ENCODE results near the gene MIOX.

MIOX gene

DNA sequence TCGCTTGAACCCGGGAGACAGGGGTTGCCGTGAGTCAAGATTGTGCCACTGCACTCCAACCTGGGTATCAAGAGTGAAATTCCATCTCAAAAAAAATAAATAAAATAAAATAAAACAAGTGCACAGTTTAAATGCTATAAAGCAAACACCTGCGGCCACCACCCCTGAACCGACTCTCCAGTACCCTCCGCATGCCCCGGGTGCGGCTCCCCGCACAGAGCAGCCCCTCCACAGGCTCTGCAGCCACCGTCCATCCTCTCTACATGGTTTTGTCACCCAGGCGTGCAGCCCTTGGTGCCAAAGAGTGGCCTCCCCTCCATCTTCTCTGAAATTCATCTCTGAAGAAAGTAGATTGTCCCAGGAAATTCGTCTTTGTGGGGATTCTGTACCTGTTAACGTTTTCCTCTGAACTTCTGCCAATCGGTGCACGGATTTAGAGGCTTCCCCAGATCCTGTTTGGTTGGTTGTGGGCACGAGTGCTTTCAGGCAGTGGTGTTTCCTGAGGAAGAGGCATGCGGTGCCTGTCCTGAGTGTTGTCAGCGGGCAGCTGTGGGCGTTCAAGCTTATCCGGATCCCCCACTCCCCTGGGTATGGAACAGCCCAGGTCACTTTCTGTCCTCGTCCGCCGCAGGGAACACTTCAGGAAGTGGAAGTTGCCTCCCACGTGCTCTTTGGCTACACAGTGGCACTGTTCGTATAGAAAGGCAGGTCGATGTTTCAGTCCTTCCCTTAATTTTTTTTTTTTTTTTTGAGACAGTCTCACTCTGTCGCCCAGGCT lies 4.1 kb downstream of the MIOX start:
- no peak for DNase-seq

DNA sequence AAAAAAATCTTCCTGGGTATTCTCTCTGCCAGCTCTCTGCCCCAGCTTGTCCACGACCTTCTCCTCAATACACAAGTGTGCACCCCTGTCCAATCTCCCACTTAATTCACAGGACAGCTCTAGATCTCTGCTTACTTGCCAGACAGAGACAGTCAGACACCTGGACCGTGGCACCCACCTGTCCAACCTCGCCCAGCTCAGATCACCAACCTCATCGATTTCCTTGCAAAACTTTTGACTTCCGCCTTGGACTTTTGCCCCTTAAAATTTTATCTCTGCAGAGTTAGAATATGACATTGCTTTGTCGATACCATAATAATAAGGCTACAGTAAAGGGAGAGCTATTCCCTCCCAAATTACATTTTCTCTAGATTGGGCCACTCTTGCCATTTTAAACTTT lies 10.4 kb downstream of the MIOX start:
- DNase-seq, result no peak

DNA sequence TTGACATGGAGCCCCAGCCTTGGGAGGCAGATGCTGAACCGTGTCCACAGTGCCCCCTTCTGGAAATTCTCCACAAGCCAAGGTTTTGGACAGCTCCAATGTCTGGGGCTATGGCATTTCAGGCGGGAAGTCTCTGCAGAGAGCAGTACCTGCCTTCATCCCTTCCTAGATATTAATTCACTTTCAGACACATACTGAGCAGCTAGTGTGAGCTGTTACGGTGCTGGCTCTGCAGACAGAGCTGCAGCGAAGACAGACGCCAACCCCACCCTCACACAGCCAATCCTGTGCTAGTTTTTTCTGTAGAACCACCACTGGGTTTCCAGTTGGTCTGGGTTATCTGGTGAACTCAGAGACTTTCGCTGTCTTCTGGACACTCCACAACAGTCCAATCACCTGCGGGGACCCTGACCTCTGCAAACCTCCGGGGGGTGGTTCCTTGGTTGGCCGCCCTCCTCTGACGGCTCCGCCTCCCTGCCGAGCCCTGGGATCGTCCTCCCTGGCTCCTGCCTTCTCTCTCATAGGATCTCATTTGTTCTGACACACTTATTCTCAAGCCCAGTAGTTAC lies 11.7 kb downstream of the MIOX start:
- peak; percentile 65 for DNase-seq

DNA sequence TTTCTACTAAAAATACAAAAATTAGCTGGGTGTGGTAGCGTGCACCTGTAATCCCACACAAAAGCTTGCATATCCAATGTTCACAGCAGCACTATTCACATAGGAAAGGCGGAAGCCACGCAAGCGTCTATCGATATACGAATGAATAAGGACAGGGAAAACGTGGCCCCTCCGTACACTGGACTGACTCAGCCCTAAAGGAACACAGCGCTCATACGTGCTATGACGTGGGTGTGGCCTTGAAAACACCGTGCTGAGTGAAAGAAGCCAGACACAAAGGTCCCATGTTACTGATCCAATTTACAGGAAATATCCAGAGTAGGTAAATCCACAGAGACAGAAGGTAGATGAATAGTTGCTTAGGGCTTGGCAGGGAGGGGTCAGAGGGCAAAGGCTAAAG lies 13.8 kb downstream of the MIOX start:
- DNase-seq, result no peak

DNA sequence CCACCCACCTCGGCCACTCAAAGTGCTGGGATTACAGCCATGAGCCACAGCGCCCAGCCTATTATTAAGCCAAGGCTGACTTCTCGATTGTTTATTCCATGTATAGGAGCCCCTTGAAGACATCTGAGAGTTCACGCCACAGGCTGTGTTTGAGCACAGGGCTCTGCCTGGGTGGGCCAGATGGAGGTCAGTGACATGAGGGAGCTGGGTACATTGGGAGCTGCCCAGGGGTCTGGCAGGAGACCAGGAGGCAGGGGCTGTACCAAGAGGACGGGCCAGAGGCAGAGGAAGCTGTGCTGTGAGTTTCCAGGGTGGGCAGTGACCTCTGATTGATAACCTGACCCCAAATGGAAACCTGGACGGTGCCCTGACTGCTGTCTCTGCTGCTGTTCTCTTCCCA lies 15.4 kb downstream of the MIOX start:
- no peak for DNase-seq

DNA sequence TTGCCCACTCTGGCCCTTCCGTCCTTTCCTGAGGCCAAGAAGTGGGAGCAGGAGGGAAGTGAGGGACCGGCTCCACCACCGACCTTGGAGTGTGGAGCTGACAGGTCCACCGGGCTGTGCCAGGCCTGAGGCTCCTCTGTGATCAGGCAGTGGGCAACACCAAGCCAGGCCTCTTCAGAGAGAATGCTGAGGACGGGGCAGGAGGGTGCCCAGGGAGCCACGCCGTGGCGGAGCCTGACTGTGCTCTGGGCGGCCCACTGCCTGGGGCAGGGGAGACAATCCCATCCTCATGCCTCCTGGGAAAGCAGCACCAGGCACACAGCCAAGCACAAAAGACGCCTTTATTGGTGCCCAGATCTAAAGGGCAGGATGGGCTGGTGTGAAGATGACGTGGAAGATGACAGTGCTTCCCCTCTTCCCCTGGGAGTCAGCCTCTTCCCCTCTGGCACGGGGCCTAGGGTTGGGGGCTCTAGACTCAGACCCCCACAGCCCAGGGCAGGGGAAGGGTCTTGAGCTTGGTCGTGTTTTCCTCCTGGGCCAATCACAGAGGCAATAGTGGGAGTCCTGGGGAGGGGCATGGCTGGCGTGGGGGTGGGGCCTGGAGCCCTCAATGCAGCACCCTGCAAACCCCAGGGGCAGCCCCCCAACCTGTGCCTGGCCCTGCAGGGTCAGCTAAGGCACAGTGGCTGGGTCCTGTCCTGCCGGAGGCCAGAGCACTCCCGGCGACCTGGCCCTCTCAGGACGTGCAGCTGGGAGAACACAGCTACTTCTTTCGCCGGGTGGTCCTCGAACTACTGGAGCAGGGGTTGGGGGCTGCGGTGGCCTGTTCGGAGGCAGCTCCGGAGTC lies 16.2 kb downstream of the MIOX start:
- no peak for DNase-seq

DNA sequence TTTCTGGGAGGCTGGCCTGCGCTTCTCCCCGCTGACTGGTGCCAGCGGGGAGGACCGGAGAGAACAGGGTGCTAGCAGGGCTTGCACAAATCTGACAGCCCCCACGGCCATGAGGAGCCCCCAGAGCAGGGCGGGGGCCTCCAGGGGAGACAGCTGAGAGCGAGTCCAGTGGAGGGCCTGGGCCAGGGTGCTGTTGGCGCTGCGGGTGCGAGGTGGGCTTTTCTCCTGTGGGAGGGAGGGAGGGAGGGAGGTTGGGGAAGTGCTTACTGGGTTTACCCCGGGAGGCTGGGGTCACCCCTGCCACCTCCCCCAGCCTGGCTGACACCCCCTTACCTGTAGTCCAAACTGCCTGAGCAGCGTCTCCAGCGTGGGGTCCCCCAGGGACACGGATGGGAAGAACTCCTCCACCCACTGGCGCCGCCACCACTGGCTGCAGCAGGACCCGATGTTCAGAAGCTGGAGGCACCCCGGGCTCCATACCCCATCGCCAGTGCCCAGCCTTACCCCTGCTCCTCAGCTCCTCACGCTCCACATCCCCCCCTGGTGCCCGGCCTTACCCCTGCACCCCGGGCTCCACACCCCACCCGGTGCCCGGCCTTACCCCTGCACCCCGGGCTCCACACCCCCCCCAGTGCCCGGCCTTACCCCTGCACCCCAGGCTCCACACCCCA lies 17.0 kb downstream of the MIOX start:
- no peak for DNase-seq

DNA sequence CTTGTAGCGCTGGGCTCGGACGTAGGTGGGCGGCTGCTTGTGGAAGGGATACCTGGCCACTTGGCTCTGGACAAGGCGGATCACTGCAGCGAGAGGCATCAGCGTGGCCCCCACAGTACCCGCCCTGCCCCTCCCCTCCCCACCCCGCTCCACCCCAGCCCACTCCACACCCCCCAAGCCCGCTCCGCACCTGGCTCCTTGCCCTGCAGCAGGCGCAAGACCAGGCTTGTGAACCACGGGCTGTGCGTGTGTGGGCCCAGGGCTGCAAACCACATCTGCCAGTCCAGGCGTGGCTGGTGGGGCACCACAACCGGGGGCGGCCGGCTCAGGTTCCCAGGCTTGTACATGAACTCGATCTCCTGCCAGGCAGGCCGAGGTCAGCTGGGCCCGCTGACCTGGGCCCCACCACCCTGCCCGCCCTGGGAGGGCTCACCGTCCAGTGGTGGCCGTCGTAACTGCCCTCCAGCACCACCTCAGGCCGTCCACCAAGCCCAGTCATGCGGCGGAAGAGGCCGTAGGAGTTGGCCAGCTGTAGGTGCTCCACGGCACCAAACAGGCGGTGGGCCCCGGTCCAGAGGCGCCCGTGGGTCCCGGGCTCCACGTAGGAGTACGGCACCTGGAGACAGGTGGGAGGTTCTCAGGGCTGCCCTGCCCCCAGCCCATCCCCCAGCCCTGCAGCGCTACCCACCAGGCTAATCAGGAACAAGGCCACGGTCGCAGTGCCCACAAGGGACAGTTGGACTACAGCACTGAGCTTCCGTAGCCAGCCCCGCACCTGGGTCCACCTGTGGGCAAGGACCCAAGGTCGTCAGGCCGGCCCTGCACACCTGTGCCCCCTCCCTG lies 17.9 kb downstream of the MIOX start:
- no peak for DNase-seq

DNA sequence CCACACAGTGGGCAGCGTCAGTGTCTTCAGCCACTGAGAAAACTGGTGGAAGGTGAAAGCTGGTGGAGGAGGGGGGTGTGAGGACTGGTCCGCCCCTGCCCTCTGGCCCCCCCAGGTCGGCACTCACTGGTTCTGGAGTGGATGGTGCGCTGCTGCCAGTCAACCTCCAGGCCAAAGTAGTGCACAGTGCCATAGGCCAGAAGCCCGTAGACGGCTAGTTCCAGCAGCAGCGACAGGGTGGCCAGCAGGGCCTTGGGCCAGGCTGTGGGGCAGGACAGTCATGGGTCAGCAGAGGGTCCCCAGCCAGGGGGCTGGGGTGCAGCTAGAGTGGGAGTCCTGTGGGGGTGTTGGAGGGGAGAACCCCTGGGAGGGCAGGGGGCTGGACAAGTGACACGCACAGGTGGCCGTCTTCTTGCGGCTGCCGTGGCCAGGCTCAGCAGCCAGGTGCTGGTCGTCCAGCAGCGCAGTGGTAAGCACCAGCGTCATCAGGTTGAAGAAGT lies 18.7 kb downstream of the MIOX start:
- DNase-seq, result no peak

DNA sequence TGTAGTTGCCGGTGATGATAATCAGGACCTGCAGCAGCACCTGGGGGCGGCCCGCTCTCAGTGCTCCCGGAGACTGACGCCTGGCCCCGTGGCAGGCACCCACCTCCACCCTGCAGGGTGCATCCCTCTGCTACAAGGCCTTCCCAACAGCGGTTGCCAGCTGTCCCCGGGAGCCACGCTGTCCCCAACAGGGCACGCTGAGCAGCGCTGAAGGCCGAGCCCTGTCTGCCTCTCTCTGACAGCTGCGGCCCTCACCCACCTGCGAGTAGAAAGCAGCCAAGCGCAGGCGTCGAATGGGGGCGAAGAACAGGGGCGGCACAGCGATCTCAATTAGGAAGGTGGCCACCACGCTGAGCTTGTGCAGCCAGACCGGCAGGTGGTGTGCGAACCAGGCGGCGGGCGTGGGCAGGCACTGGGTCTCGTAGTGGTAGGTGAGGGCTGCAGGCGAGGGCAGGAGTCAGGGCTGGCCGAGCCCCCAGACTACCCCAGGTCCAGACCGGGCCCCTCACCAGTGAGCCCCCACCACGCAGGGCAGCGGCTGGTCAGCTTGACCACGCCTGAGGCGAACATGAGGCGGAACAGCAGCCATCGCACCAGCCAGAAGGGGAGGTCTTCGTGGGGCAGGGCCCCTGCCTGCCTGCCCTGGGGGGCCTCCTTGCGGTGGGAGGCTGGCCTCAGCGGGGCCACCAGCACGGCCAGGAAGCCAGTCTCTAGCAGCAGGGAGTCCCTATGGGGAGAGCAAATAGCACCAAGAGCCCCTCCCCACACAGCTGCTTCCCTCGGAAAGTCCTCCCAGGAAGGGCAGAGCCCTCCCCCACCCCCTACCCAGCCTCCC lies 19.3 kb downstream of the MIOX start:
- DNase-seq, result no peak

DNA sequence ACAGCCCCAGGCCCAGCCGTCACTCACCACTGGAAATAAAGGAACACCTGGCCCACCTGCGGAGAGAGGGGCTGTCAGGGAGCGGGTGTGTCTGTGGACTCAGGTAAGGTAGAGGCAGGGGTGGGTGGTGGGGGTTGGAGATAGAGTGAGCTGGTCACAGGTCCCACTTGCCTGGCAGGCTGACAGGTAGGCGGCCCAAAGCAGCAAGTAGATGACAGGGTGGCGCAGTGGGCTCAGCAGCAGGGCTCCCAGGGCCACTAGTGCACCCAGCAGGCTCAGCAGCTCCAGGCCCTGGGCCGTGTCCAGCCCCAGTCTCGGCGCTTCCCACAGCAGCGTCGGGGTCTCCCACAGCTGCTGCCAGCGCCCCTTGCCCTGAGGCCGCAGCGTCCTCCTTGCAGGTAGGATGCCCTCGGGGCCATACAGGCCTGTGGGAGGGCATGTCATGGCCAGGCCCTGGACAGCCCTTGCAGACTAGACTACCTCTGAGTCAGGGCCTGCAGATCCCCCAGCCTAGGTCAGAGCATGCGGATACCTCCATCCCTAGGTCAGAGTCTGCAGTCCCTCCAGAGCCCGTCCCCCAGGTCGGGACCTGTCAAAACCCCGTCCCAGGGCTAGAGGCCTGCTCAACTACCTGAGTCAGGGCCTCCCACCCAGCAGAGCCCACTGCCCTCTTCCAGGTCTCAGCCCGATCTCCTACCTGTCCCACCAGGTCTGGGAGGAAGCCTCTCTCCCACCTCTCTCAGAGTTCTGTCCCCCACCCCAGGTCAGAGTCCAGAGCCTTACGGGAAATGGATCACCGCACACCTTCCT lies 20.2 kb downstream of the MIOX start:
- DNase-seq, result no peak

DNA sequence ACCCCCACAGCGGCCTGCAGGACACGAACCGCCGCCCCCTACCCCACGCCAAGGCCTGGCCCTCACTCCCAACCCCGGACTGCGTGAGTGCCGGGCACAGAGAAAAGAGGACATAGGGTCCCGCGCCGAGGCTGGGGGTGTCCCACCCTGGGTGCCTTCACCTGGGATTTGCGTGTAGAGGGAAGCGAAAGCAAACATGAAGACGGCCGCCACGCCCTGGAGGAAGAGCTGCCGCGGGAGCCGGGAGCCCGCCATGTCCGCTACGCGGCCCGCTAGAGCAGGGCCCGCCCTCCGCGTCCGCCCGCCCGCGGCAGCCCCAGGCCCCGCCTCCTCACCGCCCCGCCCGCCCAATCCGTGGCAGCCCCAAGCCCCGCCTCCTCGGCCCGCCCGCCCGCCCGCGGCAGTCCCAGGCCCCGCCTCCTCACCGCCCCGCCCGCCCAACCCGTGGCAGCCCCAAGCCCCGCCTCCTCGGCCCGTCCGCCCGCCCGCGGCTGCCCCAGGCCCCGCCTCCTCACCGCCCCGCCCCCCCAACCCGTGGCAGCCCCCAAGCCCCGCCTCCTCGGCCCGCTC lies 20.8 kb downstream of the MIOX start, which contains the start of gene LMF2:
Gene LMF2, minus strand, starts transcription at position 282 of the 570 bp plus-strand sequence. Its CDS starts 27 bp downstream, at position 255.
- peak; percentile 88 for DNase-seq

DNA sequence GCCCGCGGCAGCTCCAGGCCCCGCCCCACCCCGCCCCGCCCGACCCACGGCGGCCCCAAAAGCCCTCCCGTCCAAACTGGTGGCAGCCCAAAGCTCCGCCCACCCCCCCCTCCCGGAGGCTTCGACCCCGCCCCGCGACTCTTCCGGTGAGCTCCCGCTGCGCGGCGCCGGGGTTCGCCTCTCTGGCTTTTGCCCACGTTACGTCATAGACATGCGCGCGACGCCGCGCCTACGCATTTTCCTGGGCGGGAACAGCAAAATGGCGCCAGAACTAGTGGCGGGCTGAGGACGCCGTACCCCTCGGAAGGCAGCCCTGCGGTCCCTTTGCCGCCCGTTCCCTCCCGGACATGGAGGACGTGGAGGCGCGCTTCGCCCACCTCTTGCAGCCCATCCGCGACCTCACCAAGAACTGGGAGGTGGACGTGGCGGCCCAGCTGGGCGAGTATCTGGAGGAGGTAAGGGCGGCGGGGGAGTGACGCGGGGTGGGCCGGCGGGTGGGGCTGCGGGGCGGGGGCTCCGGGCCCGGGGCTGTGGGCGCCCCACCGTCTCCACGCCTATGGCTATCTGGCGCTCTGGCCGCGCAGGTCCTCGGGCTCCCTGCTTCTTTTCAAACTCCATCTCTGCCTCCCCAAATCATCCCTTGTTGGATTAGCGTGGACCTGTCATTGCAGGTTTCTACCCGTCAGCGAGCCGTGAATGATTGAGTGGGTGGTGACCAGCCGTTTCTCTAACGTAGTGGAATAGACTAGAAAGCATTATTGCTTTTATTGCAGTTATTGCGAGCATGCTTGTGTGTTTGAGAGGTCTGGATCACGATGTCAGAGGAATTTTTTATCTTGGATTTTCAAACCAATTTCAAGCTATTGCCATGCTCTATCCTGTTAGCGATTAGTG lies 21.6 kb downstream of the MIOX start, which contains the start of gene NCAPH2:
Gene NCAPH2, plus strand, starts transcription at position 234 of the 894 bp plus-strand sequence. Its CDS starts 114 bp downstream, at position 348.
- peak; percentile 95 for DNase-seq

DNA sequence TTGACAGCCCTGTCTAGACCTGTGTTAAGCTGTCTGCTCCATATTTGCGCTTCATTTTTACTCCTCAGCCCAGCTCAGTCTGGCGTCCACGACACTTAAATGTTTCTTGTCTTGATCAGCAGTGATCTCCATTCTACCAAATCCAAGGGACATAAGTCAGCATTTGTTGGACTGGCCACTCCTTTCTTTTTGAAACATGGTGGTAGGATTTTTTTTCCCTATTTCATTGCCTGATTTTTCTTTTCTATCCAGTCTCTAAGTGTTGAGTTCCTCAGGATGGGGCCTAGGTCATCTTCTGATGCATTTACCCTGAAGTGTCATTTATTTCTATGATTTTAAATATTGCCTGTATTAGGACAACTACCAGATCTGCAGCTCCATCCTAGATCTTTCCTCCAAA lies 22.2 kb downstream of the MIOX start:
- DNase-seq, result no peak

DNA sequence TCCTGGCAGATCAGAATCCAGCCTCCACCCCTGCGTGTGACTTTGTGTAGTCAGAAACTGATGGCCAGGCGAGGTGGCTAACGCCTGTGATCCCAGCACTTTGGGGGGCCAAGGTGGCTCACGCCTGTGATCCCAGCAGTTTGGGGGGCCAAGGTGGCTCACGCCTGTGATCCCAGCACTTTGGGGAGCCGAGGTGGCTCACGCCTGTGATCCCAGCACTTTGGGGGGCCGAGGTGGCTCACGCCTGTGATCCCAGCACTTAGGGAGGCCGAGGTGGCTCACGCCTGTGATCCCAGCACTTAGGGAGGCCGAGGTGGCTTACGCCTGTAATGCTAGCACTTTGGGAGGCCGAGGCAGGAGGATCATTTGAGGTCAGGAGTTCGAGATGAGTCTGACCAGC lies 26.5 kb downstream of the MIOX start:
- DNase-seq, result no peak

DNA sequence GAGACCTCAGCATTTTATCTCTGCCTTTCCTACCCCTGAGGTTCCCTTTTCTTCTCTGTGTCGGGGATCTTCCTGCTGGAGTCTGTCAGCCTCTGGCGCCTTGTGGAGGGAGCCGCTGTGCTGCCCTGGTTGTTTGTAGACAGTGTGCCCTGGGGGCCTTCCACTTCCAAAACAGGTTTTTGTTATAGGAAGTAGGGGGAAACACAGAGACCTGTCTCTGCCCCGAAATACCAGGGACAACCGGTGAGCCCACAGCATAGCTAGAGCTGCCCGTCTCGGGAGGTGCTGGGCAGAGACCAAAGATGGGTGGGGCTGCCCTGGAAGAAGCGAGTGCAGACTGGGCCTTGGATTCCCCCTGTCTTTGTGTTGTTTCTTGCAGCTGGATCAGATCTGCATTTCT lies 29.4 kb downstream of the MIOX start:
- no peak for DNase-seq

DNA sequence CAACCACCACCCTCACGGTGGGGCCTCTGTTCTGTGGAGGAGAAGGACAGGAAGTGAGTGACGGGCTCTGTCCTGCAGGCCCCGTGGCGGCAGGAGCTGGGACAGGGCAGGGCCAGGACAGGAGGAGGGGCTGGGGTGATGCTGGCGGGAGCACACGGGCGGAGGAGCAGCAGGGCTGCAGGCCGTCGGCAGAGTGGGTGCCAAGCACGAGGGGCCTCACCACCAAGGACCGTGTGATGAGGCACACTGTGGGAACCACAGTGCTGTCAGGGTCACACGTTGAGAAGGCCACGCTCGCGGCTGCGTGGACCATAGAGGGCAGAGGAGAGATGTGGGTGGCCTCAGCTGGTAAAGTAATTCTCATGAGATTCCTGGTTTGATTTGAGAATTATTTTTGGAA lies 30.2 kb downstream of the MIOX start:
- no peak for DNase-seq

DNA sequence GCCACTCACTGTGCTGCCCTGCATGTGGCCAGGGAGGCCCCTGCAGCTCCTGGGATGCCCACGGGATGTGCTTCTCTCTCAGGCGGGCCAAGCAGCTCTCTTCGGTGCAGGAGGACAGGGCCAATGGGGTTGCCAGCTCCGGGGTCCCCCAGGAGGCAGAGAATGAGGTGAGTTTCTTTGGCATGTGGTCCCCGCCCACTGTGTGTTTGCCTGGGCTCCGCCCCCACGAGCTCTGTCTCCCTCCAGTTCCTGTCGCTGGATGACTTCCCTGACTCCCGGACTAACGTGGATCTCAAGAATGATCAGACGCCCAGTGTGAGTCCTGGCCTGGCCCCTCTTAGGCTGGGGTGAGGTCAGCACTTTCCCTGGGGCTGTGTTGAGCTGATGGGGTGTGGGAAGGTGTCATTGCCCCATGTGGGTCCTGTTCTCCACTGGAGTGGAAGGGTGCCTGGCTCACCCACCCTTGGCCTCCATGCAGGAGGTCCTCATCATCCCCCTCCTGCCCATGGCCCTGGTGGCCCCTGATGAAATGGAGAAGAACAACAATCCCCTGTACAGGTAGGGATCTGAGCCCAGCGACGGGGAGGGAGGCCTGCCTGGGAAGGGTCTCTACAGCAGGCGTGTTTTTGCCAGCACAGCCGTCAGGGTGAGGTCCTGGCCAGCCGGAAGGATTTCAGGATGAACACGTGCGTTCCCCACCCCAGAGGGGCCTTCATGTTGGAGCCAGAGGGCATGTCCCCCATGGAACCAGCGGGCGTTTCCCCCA lies 31.0 kb downstream of the MIOX start:
- no peak for DNase-seq
